Coronary artery (tissue), 2 donors: Measurements from ENCODE around the gene SEPTIN3.

Experiments used
- DNase-seq: peaks from one replicate; pipeline ENCODE4 v3.0.0-alpha.2; 2017; ENCODE audit warnings: low spot score
- H3K27ac ChIP-seq, 2 donors: fragments of 200-600 bp; sonication (generic); one replicate each; pipeline ENCODE4 v1.5.1; 2016 to 2019
- H3K4me3 ChIP-seq: fragments of 200-600 bp; sonication (generic); 2 replicates; pipeline ENCODE4 v1.5.1; 2016; ENCODE audit warnings: mild to moderate bottlenecking, moderate library complexity
- CTCF ChIP-seq: fragments of 200-600 bp; sonication (generic); IDR thresholded peaks from one replicate; pipeline ENCODE4 v1.5.1; 2019; ENCODE audit warnings: antibody characterized with exemption

SEPTIN3 gene

GRCh38 chr22:41998361-41999261 is 29.4 kb downstream of the SEPTIN3 start, which contains the start of gene WBP2NL:
WBP2NL (plus strand) TSS chr22:41998788; CDS start chr22:41998819, 31 bp downstream.
- Histone ChIP-seq H3K4me3 (peak within 1 kb of the TSS; percentile 68), H3K27ac (no peak within 1 kb of the TSS)
- no peak for DNase-seq
- no peak for TF ChIP-seq CTCF

GRCh38 chr22:42000466-42000865 is 31.2 kb downstream of the SEPTIN3 start:
- no peak for DNase-seq
- no peak overlapping the region for H3K4me3 ChIP-seq
- H3K27ac ChIP-seq = no peak overlapping the region
- TF ChIP-seq CTCF = no peak

DNA sequence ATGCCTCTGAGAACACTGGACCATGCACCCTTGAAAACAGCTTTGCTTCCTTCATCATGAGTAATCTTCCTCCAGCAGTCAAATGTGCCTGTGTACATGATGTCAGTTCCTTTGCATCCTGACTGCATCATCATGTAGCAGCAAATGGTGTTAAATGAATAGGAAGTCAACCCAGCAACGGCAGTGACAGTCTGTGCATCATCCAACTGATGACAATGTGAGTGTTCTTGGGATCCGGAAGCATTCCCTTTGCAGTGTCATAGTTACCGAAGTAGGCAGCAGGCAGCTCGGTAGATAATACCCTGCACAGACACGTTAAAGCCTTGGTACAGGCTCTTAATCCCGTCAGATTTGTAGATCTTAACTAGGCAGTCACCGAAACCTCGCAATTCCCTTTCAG is 31.9 kb downstream of the SEPTIN3 start:
- H3K27ac ChIP-seq = no peak overlapping the region
- no peak for DNase-seq
- no peak for TF ChIP-seq CTCF
- H3K4me3 ChIP-seq = no peak overlapping the region

DNA sequence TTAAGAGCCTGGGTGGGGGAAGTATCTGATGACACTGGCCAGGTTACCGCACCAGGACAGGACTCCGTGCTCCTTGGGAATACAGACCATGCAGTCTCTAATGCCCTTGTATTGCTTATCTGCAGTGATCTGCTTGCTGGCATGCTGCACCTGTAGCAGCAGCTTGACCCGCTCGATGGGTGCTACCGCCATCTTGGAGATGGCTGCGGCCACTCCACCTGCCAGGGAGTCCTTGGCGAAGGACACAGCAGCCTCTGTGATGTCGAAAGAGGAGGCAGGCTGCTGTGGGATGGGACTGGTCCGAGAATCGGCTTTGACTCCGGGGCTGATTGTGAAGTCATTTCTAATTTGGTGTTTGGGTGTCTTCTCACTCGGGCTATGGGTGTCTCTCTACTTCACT is 32.5 kb downstream of the SEPTIN3 start:
- no peak for TF ChIP-seq CTCF
- no peak for DNase-seq
- Histone ChIP-seq H3K4me3 (no peak overlapping the region), H3K27ac (no peak overlapping the region)

- Histone ChIP-seq H3K4me3 (no peak overlapping the region), H3K27ac (no peak overlapping the region)
- no peak for DNase-seq
- no peak for TF ChIP-seq CTCF
These were observed 38.7 kb downstream of the SEPTIN3 start for GRCh38 chr22:42007922-42008321.

GRCh38 chr22:42010778-42011177 is 41.5 kb downstream of the SEPTIN3 start:
- no peak for DNase-seq
- TF ChIP-seq CTCF = no peak
- no peak overlapping the region for H3K4me3 ChIP-seq
- no peak overlapping the region for H3K27ac ChIP-seq

- DNase-seq = no peak
- TF ChIP-seq CTCF = no peak
- no peak overlapping the region for H3K4me3 ChIP-seq
- no peak overlapping the region for H3K27ac ChIP-seq
These were observed 44.1 kb downstream of the SEPTIN3 start for GRCh38 chr22:42013385-42013784.
